Gastroesophageal sphincter (tissue), 4 donors: ENCODE results near the gene GNPTG. TPM values are rescaled to one million over a fixed set of nuclear protein-coding genes. Genes with fewer than 3 reads are reported as not detected.

Source experiments
- ATAC-seq: fragments of 150-250 bp; one replicate; pipeline ENCODE4 v1.9.1; 2016; ENCODE audit warnings: mild to moderate bottlenecking, moderate library complexity
- H3K27ac ChIP-seq, 4 donors: fragments of 200-600 bp; sonication (generic) in 3 of 4; 1 replicate in 3 of 4; 2 replicates in 1 of 4; pipeline ENCODE4 v1.5.1; 2016 to 2019
- H3K27me3 ChIP-seq: fragments of 200-600 bp; sonication (generic); one replicate; pipeline ENCODE4 v1.5.1; 2019
- H3K36me3 ChIP-seq, 2 donors: fragments of 200-600 bp; sonication (generic); one replicate each; pipeline ENCODE4 v1.5.1; 2019; ENCODE audit warnings: control low read depth in 1 of 2
- H3K4me1 ChIP-seq, 3 donors: fragments of 200-600 bp; sonication (generic); 1 replicate in 2 of 3; 2 replicates in 1 of 3; pipeline ENCODE4 v1.5.1; 2016 to 2019; ENCODE audit warnings: control low read depth in 2 of 3
- H3K4me3 ChIP-seq, 2 donors: fragments of 200-600 bp; sonication (generic); one replicate each; pipeline ENCODE4 v1.5.1; 2019; ENCODE audit warnings: mild to moderate bottlenecking in 1 of 2, moderate library complexity in 1 of 2
- H3K9me3 ChIP-seq, 3 donors: fragments of 200-600 bp; sonication (generic); one replicate each; pipeline ENCODE4 v1.5.1; 2017 to 2019; ENCODE audit warnings: control low read depth in 2 of 3
- CTCF ChIP-seq, 4 experiments: fragments of 200-600 bp in 2 of 4; fragments of 450-650 bp in 2 of 4; sonication (generic) in 1 of 4; IDR thresholded peaks; one replicate each; pipeline ENCODE4 v1.5.1; 2017 to 2019; ENCODE audit warnings: antibody characterized with exemption in 4 of 4, mild to moderate bottlenecking in 2 of 4, moderate library complexity in 2 of 4
- EP300 ChIP-seq: sonication (generic); formaldehyde crosslinking; IDR thresholded peaks from one replicate; pipeline ENCODE4 v1.6.1; 2017; ENCODE audit warnings: antibody characterized with exemption, mild to moderate bottlenecking
- POLR2A ChIP-seq, 2 donors: fragments of 450-650 bp; IDR thresholded peaks; one replicate each; pipeline ENCODE4 v1.6.1; 2017; ENCODE audit warnings: antibody characterized with exemption in 2 of 2, mild to moderate bottlenecking in 2 of 2, moderate library complexity in 1 of 2
- POLR2AphosphoS5 ChIP-seq: sonication (generic); formaldehyde crosslinking; IDR thresholded peaks from one replicate; pipeline ENCODE4 v1.6.1; 2017; ENCODE audit warnings: antibody characterized with exemption
- WGBS, 2 donors: methylation state at CpG; one replicate each; pipeline ENCODE4 v1.1.5; 2018; ENCODE audit warnings: low coverage in 1 of 2; 5-methylcytosine and 5-hydroxymethylcytosine counted together
- total RNA-seq, 4 donors: library from RNA; depleted of rRNA; stranded (reverse); fragments of >200 nt; gene quantifications; one replicate each; pipeline ENCODE4 v1.1.0, GENCODE V29; 2016

The GNPTG gene
- total RNA-seq, 4 donors from 2014 or later: 45.1 to 55.3 (median 50.5) TPM

- TF ChIP-seq EP300 (no peak), POLR2A (IDR thresholded peaks at IDR 0.05) (no peak), POLR2AphosphoS5 (no peak), CTCF (IDR thresholded peaks at IDR 0.05) (no peak)
- Histone ChIP-seq H3K4me3 (no peak overlapping the region), H3K27ac (no peak overlapping the region), H3K9me3 (no peaks in the 10 kb centered on the region), H3K36me3 (peaks cover 0 to 81% of the 10 kb centered on the region in 2 donors), H3K27me3 (no peaks in the 10 kb centered on the region), H3K4me1 (no peaks in the 10 kb centered on the region)
- ATAC-seq: no peak
- WGBS, 2 donors: 81 to 82% methylated on average over 5 to 14 of the region's 33 CpGs
These were observed 19.6 kb downstream of the GNPTG start for GRCh38 chr16:1371054-1371978.

GRCh38 chr16:1372292-1372950 is 20.7 kb downstream of the GNPTG start:
- no peaks in the 10 kb centered on the region for H3K27me3 ChIP-seq
- no peak overlapping the region for H3K4me3 ChIP-seq
- no peak for ATAC-seq
- H3K4me1 ChIP-seq: no peaks in the 10 kb centered on the region
- WGBS, 2 donors: 95% methylated on average over 4 of the region's 21 CpGs; no CpG with 5 or more reads in 1 of the 2 donors
- peaks cover 0 to 77% of the 10 kb centered on the region in 2 donors for H3K36me3 ChIP-seq
- H3K9me3 ChIP-seq: no peaks in the 10 kb centered on the region
- no peak overlapping the region for H3K27ac ChIP-seq
- no peak for TF ChIP-seq EP300
- no peak for TF ChIP-seq POLR2A (IDR thresholded peaks at IDR 0.05)
- no peak for TF ChIP-seq CTCF (IDR thresholded peaks at IDR 0.05)
- TF ChIP-seq POLR2AphosphoS5: no peak

- TF ChIP-seq EP300 (no peak), CTCF (IDR thresholded peaks at IDR 0.05) (no peak), POLR2AphosphoS5 (no peak), POLR2A (IDR thresholded peaks at IDR 0.05) (no peak)
- peaks cover 0 to 64% of the 10 kb centered on the region in 2 donors for H3K36me3 ChIP-seq
- WGBS, 2 donors: 80 to 88% methylated on average over 2 to 6 of the region's 46 CpGs
These were observed 22.9 kb downstream of the GNPTG start for GRCh38 chr16:1374418-1375297.

GRCh38 chr16:1375298-1375640 is 23.5 kb downstream of the GNPTG start:
- Histone ChIP-seq H3K4me3 (no peak overlapping the region), H3K36me3 (peaks cover 0 to 59% of the 10 kb centered on the region in 2 donors), H3K4me1 (peaks cover 0 to 28% (median 10%) of the 10 kb centered on the region in 3 donors), H3K9me3 (no peaks in the 10 kb centered on the region), H3K27ac (no peak overlapping the region), H3K27me3 (no peaks in the 10 kb centered on the region)
- ATAC-seq: no peak
- TF ChIP-seq EP300 (no peak), POLR2AphosphoS5 (no peak), POLR2A (IDR thresholded peaks at IDR 0.05) (no peak), CTCF (IDR thresholded peaks at IDR 0.05) (no peak)
- WGBS, 2 donors: 80% methylated on average over 3 of the region's 24 CpGs; no CpG with 5 or more reads in 1 of the 2 donors

More at GRCh38 chr16:1374418-1375297, 22.9 kb downstream of the GNPTG start:
- ATAC-seq: no peak
- H3K9me3 ChIP-seq: no peaks in the 10 kb centered on the region
- no peaks in the 10 kb centered on the region for H3K27me3 ChIP-seq
- H3K27ac ChIP-seq: no peak overlapping the region
- no peak overlapping the region for H3K4me3 ChIP-seq
- peaks cover 0 to 22% (median 8%) of the 10 kb centered on the region in 3 donors for H3K4me1 ChIP-seq
